GM19438 (cell line): Measurements from ENCODE around the gene NCAPD3.

Source experiments
- ATAC-seq: cut with Tn5 transposase; IDR thresholded peaks from one replicate; pipeline ENCODE4 v1.9.1; 2021; ENCODE audit warnings: low read depth; ENCODE audit not compliant: unreplicated experiment

Gene NCAPD3

DNA sequence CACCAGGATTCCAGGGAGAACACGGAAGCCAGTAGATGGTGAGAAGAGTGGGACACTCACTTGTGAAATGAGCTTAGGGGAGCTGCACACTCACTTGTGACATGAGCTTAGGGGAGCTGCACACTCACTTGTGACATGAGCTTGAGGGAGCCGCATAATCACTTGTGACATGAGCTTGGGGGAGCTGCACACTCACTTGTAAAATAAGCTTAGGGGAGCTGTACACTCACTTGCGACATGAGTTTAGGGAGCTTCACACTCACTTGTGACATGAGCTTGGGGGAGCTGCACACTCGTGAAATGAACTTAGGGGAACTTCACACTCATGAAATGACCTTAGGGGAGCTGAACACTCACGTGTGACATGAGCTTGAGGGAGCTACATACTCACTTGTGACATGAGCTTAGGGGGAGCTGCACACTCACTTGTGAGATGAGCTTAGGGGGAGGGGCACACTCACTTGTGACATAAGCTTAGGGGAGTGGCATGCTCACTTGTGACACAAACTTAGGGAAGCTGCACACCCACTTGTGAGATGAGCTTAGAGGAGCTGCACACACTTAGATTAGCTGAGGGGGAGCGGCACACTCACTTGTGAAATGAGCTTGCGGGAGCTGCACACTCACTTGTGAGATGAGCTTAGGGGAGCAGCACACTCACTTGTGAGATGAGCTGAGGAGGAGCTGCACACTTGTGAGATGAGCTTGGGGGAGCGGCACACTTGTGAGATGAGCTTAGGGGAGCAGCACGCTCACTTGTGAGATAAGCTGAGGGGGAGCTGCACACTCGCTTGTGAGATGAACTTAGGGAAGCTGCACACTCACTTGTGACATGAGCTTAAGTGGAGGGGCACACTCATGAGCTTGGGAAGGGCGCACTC lies 59.0 kb downstream of the NCAPD3 start:
- no peak for ATAC-seq

DNA sequence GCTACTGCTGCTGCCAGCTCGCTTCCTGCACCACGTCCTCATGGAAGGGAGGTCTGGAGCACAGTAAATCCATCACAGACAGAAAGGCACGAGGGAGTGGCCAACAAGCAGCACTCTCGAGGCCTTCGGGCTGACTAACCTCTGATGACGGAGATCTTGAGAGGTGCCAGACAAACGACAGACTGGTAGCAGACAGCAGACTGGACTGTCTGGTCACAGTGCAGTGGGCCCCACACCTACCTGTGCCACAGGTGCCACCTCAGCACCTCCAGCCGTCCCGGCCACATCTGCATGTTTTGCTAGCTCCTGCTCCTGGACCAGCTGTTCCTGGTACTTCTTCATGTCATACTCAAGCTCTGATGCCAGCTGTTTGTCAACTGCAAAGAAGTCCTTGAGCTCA lies 64.1 kb downstream of the NCAPD3 start:
- ATAC-seq, result no peak

DNA sequence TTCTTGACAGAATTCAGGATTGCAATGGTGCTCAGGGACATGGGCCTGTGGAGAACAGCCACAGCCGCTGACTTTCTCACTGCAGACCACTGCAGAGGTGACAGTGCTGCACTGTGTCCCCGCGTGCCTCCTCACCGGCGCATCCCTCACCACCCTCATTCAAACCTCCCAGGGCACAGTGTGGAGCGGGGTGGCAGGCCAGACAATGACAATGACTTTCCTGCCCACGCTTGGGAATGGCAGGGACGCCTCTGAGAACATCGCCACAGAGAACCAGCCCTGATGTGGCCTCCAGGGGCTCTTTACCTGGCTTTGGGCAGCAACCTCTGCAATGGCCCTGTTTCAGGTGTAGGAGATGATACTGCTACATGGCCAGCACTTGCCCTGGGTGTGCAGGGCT lies 65.7 kb downstream of the NCAPD3 start:
- ATAC-seq, result no peak

GRCh38 chr11:134157451-134157850 lies 66.3 kb downstream of the NCAPD3 start:
- no peak for ATAC-seq

- ATAC-seq, result no peak
Measured at GRCh38 chr11:134155946-134156865, 67.6 kb downstream of the NCAPD3 start.

DNA sequence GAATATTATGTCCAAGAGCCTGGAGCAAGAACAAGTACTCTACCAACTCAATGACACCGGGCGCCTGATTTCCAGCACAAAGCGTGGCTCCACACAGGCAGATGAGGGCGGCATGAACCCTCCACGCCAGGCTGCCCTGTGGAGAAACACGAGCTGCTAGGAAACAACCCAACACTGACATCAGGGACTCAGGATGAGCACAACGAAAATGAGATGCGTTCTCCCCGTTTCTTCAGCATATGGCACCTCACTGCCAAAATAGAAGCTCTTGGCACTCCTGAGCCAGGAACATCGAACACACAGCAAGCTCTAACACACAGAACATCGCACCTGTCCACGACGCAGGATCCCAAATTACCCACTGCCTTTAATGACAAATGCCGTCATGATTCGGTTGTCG lies 68.3 kb downstream of the NCAPD3 start:
- no peak for ATAC-seq

GRCh38 chr11:134154441-134154840 lies 69.3 kb downstream of the NCAPD3 start:
- no peak for ATAC-seq

DNA sequence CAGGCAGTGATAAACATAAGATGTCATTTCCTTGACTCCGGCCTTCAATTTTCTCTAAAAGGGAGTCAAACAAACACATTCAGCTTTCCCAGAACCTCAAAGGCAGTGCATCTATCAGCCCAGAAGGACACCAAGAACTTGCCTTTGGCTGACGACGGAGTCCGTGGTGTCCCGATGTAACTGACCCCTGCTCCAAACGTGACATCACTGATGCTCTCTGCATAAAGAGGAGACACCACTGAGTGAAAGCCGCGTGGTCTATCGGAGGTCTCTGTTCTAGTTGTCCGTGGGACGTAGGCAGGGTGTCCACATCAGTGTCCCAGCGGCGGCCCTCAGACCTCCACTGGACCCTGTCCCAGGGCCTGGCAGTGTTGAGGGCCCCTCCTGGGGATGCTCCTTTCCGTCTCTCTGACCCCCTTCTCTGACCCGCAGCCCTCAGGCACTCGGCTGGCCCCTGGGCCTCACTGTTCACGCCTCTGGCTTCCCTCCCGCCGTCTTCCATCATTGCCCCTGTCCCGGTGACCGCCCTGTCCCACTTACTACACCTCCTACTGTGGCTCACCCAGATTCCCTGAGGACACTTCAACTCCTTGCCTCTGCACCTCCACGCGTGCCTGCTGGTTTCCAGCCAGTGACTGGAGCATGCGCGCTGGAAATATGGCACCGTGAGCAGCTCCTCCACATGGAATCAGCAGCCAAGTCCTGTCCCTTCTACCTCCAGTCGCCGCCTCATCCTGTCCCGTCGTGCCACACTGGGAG lies 70.4 kb downstream of the NCAPD3 start:
- no peak for ATAC-seq

DNA sequence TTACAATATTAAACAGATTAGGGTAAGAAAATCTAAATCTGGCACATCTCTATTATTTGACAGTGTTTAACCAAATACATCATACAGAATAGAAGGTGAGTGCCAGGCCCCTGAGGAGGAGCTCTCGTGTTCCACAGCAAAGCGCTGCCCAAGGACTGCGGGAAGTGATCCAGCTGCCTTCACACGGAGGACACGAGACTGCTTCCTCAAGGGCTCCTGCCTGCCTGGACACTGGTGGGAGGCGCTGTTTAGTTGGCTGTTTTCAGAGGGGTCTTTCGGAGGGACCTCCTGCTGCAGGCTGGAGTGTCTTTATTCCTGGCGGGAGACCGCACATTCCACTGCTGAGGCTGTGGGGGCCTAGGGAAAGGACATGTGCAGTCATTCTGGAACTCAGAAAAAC lies 71.1 kb downstream of the NCAPD3 start:
- ATAC-seq, result no peak

DNA sequence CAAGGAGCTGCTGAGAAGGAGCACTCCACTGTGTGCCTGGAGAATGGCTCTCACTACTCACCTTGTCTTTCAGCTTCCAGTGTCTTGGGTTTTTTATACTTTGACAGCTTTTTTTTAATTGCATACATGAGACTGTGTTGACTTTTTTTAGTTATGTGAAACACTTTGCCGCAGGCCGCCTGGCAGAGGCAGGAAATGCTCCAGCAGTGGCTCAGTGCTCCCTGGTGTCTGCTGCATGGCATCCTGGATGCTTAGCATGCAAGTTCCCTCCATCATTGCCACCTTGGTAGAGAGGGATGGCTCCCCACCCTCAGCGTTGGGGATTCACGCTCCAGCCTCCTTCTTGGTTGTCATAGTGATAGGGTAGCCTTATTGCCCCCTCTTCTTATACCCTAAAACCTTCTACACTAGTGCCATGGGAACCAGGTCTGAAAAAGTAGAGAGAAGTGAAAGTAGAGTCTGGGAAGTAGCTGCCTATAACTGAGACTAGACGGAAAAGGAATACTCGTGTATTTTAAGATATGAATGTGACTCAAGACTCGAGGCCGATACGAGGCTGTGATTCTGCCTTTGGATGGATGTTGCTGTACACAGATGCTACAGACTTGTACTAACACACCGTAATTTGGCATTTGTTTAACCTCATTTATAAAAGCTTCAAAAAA lies 72.6 kb downstream of the NCAPD3 start:
- no peak for ATAC-seq

DNA sequence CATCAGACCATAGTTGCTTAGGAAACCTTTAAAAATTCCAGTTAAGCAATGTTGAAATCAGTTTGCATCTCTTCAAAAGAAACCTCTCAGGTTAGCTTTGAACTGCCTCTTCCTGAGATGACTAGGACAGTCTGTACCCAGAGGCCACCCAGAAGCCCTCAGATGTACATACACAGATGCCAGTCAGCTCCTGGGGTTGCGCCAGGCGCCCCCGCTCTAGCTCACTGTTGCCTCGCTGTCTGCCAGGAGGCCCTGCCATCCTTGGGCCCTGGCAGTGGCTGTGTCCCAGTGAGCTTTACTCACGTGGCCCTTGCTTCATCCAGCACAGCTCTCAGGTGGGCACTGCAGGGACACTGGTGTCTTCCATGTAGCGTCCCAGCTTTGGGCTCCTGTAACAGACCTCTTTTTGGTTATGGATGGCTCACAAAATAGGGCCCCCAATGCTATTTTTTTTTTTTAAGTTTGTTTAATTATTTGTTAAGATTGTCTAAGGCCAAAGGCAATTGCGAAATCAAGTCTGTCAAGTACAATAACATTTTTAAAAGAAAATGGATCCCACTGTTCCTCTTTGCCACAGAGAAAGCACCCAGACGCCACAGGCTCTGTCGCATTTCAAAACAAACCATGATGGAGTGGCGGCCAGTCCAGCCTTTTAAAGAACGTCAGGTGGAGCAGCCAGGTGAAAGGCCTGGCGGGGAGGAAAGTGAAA lies 73.4 kb downstream of the NCAPD3 start:
- no peak for ATAC-seq

DNA sequence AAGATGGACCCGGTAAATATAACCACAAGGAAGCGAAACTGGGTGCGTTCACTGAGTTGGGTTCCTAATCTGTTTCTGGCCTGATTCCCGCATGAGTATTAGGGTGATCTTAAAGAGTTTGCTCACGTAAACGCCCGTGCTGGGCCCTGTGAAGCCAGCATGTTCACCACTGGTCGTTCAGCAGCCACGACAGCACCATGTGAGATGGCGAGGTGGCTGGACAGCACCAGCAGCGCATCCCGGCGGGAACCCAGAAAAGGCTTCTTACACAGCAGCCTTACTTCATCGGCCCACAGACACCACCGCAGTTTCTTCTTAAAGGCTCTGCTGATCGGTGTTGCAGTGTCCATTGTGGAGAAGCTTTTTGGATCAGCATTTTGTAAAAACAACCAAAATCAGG lies 74.4 kb downstream of the NCAPD3 start:
- ATAC-seq, result no peak

DNA sequence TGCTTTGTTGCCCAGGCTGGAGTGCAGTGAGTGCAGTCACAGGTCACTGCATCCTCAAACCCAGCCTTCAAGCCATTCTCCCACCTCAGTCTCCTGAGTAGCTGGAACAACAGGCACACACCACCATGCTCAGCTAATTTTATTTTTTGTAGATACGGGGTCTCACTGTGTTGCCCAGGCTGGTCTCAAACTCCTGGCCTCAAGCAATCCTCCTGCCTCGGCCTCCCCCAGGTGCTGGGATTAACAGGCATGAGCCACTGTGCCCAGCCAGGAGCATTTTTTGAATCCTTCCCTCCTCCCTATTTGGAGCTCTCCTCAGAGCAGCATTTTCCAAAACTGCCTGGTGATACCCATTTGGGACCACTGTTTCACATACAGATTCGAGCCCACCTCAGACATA lies 77.2 kb downstream of the NCAPD3 start:
- ATAC-seq, result no peak

GRCh38 chr11:134145715-134146114 lies 78.1 kb downstream of the NCAPD3 start:
- no peak for ATAC-seq

- ATAC-seq, result no peak
Measured at GRCh38 chr11:134144744-134145143, 79.0 kb downstream of the NCAPD3 start.

DNA sequence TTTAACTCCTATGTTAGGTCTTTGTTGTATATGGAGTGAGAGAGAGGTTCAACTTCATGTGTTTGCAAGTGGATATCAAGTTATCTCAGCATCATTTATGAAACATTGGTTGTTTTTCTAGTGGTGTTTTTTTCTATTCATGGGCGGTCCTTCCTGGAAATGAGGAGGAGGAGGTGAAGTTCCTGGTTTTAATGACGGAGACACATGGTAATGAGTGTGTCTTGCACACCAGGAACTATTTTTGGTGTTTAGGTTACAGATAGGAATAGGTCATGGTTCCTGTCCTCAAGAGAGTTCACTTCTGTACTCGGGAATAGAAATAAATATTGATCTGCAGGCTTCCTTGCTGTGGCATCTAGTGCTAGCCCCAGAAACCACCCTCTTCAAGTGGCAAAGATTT lies 80.0 kb downstream of the NCAPD3 start:
- ATAC-seq, result no peak

- ATAC-seq, result no peak
Measured at GRCh38 chr11:134142536-134142935, 81.2 kb downstream of the NCAPD3 start.

- no peak for ATAC-seq
Measured at GRCh38 chr11:134140961-134141490, 82.7 kb downstream of the NCAPD3 start.

DNA sequence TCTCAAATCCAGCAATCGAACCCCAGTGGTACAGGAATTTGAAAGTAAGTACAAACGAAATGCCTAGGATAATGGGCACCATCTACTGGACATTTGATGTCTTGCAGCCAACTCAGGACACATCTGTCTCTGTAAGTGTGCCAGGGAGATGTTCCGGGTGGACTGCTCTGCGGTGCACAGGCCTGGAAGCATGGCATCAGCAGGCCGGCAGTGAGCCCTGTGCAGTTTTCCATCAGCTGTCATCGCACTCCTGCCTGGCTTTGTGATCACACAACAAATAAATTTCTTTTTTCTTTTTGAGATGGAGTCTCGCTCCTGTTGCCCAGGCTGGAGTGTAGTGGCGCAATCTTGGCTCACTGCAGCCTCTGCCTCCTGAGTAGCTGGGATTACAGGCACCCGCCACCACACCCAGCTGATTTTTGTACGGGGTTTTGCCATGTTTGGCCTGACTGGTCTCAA lies 83.9 kb downstream of the NCAPD3 start:
- no peak for ATAC-seq
